M059J (cell line): Measurements from ENCODE around the gene CYBB. TPM values are rescaled to one million over a fixed set of nuclear protein-coding genes. Genes with fewer than 3 reads are reported as not detected.

Experiments used
- DNase-seq: peaks from one replicate; pipeline ENCODE4 v3.0.0-alpha.2; 2012; ENCODE audit warnings: low read depth
- total RNA-seq: library from RNA; depleted of rRNA; stranded (reverse); fragments of >200 nt; shearing (Covaris generic); gene quantifications from 2 replicates; pipeline ENCODE4 v1.2.3, GENCODE V29; 2014; rRNA removed

Gene CYBB
- total RNA-seq, 1 experiment from 2014 or later = 0.07 TPM

DNA sequence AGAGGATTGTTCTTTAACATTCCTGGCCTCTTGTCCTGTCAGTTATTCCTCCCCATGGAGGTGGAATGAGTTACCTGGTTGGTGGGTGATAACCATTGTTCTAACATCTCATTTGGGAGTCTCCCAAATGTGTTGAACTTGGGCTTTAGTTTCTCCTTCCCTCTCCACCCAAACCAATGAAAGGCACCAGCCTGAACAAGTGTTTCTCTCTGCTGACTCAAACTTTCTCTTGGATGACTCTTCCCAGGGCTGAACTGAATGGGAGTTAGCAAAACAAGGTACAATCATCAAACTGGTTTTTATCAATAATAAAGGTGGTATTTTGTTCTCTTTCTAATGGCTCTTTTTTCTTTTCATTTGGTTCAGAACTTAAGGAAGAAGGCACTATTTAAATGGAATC, 64.8 kb downstream of the CYBB start:
- no peak for DNase-seq

DNA sequence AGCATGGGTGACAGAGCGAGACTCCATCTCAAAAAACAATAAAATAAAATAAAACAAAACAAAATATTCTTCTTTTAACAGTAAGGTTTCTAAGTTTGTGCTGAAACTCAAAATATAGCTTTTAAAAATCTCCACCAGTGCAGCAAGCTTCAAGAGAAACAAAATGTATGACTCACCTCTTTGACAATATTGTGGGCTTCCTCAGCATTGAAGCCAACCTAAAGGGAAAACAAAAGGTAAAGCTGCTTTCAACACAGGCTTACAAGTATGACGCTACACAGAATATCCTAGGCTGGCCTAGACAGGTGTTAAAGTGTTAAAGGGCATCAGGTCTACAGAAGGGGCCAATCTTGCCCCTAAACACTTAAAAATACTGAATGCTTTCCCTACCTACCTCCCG, 66.3 kb downstream of the CYBB start:
- DNase-seq = peak; percentile 48

DNA sequence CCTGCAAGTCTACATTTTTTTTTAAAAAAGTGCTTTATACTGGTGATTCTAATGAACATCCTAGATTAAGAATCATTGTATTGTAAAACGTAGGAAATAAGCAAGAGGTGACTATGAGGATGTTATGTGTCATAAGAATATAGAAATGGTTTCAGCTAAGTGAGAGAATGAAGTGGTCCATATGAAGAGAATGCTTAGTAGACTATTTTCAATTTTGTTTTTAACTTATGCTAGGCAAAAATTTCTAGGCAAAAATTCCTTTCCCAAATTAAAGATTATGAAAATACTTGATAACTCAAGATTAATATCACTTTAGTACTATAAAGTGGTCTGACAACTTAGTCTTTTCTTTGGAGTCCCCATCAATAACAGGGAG, 66.7 kb downstream of the CYBB start:
- DNase-seq = peak; percentile 4

DNA sequence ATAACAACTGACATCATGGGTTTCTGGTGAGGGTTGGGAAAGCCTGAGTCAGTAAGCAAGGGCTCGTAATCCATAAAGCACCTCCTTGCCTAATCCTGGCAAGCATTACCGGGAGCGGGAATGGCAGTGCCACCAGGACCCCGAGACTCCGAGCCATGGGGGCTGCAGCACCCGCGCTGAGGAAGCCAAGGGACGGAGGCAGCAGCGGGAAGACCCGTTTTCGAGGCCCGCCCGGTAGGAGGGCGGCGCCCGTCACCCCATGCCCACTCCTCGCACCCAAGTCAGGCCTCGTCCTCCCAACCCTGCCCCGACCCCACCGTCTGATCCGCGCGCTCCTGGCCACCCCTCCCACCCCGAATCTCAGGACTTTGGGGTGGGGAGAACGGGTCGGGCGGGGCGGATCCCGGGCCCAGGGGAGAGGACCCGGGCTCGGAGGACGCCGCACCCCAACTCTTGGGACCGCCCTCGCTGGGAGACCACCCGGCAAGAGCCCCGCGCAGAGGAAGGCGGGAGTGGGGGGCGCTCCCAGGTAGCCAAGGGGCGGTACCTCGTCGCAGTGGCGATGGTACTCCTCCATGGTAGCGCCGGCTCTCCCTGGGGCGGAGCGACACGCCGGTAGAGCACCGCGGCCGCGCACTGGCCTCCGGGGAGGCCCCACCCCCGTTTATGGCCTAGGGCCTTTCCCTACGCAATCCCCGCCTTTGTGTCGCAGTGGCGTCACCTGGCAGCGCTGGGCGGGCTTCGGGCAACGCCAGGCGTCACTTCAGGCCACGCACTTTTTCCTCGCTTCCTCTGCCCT, 67.3 kb downstream of the CYBB start, which contains the start of gene DYNLT3:
Gene DYNLT3, minus strand, starts transcription at position 638 of the 799 bp plus-strand sequence. Its CDS starts 61 bp downstream, at position 577.
- DNase-seq = peak; percentile 87

DNA sequence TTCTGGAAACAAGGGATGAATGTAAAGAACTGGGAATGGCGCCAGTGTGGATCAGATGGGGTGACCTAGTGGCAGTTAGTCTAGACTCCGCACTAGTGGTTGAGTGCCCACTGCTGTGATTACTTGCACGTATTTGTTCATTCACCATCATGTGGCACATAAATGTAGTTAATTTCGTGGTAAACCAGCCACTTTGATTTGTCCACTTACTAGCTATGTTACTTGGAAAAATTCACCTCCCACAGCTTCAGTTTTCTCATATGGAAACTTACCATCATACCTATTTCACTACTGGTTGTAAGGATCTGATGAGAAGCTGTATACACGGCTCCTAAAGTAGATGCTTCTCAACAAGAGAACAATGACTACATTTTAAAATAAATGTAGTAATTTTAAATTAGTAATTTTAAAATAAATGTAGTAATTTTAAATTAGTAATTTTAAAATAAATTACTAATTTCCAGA, 67.9 kb downstream of the CYBB start:
- no peak for DNase-seq

DNA sequence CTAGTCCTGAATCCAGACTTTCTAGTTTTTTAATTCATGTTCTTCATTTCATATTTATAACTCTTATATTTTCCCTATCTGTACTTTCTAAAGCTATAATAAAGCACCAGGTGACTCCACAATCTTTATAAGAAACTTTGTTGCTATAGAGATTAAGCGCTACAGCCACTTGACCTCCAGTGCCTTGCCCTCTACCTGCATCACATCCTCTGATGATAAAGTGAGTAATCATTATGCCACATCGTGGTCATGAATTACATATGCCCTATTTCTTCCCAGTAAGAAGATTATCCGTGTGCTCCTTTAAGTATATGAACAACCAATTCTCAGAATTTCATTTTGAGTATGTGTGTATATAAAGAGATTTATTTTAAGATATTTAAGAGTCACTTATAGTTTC, 74.3 kb downstream of the CYBB start:
- DNase-seq = no peak

DNA sequence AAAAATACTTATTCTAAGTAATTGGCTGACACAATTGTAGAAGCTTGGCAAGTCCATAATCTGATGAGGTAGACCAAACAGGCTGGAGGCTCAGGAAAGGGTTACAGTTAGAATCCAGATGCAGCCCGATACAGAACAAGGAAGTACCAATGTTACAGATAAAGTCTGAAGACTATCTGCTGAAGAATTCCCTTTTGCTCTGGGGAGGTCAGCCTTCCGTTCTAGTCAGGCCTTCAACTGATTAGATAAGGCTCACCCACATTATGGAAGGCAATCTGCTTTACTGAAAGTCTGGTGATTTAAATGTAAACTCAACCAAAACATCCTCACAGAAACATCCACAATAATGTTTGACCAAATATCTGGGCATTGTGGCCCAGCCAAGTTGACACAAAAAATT, 74.9 kb downstream of the CYBB start:
- no peak for DNase-seq

DNA sequence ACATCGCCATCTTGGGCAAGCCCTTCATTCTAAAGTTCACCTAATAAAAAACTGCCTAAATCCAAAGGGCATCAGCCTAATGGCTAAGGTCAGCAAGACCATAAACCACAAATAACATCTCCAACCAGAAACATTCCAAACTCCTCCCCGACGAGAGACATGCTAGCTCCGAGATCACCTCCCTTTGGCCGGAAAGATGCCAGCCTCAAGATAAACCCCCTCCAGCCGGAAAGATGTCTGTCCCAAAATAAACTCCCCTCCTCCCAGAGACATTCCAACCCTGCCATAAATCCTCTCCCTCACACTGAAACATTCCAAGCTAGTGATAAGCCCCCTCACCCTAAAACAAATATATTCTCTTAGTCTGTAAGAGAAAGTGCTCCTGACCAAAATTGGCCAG, 80.9 kb downstream of the CYBB start:
- DNase-seq = peak; percentile 38

DNA sequence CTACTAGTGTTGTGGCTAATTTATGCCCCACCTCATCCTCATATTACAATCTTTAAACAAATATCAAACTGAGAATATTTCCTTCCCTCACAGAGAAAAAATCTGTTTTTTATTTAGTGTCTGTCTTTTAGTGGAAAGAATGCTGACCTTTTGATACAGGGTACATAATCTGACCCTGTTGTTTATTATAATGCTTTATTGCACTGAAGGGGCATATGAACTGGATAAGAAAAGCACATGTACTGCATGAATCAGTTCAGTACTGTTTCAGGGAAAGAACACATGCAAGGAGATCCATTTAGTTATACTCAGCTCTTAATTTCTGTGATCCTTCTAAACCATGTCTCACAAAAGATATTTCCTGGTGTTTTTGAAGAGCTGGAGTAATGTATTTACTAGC, 83.0 kb downstream of the CYBB start:
- no peak for DNase-seq

Other genes with a start within 250 kb of the CYBB start
- gene LANCL3, start 208.4 kb upstream of the CYBB start, total RNA-seq = 0.67 and 0.89 TPM in 2 replicates
- gene XK, start 94.3 kb upstream of the CYBB start, total RNA-seq = 1.3 and 1.6 TPM in 2 replicates
- 85.6 and 94.0 TPM in 2 replicates for gene DYNLT3, start 67.5 kb downstream of the CYBB start, total RNA-seq
- gene SYTL5, start 226.5 kb downstream of the CYBB start, total RNA-seq = 18.2 and 23.1 TPM in 2 replicates